ENCODE data around the gene MROH9.

Gene MROH9

DNA sequence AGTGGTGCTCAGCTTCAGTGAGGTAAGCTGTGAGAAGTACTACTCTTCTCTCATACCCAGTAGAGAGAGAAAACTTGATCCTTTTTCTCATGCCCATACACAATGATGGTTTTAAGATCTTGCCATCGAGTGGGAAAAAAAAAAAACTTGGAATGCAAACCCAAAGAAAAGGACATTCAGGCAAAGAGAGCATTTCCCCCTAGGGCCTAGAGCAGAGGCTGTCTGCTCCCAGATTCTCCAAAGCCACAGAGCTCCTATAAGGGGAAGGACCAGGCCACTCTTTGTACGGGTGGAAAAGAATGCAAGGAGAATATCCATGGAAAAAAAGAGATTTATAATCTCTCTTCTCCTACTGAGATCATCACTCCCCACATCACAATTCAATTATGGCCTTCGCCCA is 34.9 kb downstream of the MROH9 start:
- no peak overlapping the region for H3K4me2 ChIP-seq (ENCODE audit: low read length)
- no peaks in the 10 kb centered on the region for H3K36me3 ChIP-seq (ENCODE audit: insufficient read depth, low read length)
- no peak overlapping the region for H3K9ac ChIP-seq (ENCODE audit: low read depth, low read length)

DNA sequence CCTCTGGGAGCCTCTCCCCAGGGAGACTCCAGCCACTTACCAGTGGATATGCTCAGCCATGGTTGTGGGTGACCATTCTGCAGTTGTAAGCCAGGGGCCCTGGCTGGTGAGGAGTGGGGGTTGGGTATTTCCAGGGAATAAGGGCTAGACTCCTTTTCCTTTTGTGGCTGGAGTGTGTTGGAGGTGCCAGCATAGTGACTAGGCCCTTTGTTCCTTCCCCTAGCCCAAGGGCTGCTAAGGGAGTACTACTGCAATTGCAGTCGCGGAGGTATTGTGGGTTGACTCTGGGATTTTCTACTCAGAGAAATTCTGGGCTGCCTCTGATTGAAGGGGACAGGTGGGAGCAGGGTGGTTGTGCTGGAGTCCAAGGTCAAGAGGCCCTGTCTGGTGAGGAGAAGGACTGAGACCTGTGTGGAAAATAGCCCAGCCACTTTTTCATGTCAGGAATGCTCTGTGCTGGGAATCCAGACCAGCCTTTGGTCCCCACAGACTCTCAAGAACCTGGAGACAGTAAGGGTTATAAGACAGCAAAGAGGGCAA is 43.1 kb downstream of the MROH9 start:
- no peaks in the 10 kb centered on the region for H3K4me1 ChIP-seq (ENCODE audit: control insufficient read depth, insufficient read depth, low read length)
- no peak overlapping the region for H3K4me3 ChIP-seq (ENCODE audit: low read length)
- H3K4me2 ChIP-seq (ENCODE audit: low read length): no peak overlapping the region
- no peak overlapping the region for H3K9ac ChIP-seq (ENCODE audit: low read depth, low read length)
- H3K9me3 ChIP-seq (replicated peaks; ENCODE audit: low read length): no peaks in the 10 kb centered on the region
- H3K36me3 ChIP-seq (ENCODE audit: insufficient read depth, low read length): no peaks in the 10 kb centered on the region
- no peaks in the 10 kb centered on the region for H3K27me3 ChIP-seq (ENCODE audit: control insufficient read depth, insufficient read depth, low read length)

More for the DNA sequence above, 34.9 kb downstream of the MROH9 start:
- Histone ChIP-seq H3K4me3 (ENCODE audit: low read length) (no peak overlapping the region), H3K4me1 (ENCODE audit: control insufficient read depth, insufficient read depth, low read length) (peaks cover 5% of the 10 kb centered on the region), H3K27me3 (ENCODE audit: control insufficient read depth, insufficient read depth, low read length) (no peaks in the 10 kb centered on the region), H3K9me3 (replicated peaks; ENCODE audit: low read length) (no peaks in the 10 kb centered on the region)

DNA sequence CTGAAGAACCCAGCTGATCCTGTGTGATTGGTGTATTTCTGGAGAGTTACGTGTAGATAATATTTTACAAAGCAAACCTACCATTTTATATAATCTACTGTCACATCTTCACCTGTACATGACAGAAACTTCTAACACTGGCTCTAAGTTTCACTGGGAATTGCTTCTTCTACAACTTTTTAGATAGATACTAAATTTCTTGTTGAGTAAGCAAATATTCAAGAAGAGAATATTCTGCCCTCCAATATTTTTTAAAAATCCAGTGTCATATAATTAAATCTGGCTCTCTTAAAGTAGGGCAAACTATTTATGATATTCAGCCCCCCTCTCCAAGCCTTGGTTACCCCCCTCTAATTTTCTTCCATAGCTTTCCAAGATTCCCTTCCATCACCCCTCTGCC is 50.1 kb downstream of the MROH9 start:
- Histone ChIP-seq H3K4me2 (ENCODE audit: low read length) (no peak overlapping the region), H3K9me3 (replicated peaks; ENCODE audit: low read length) (no peaks in the 10 kb centered on the region), H3K27me3 (ENCODE audit: control insufficient read depth, insufficient read depth, low read length) (no peaks in the 10 kb centered on the region), H3K4me3 (ENCODE audit: low read length) (no peak overlapping the region), H3K36me3 (ENCODE audit: insufficient read depth, low read length) (no peaks in the 10 kb centered on the region), H3K9ac (ENCODE audit: low read depth, low read length) (no peak overlapping the region), H3K4me1 (ENCODE audit: control insufficient read depth, insufficient read depth, low read length) (no peaks in the 10 kb centered on the region)

DNA sequence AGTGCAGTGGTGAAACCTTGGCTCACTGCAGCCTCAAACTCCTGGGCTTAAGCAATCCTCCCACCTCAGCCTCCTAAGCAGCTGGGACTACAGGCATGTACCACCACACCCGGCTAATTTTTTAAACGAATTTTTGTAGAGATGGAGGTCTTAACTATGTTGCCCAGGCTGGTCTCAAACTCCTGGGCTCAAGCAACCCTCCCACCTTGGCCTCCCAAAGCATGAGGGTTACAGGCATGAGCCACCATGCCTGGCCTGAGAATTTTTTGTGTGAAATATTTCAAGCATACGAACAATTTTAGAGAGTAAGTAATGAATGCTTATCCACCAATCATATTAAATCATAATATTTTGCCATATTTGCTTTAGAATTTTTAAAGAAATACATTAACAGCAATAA is 51.6 kb downstream of the MROH9 start:
- H3K4me1 ChIP-seq (ENCODE audit: control insufficient read depth, insufficient read depth, low read length): no peaks in the 10 kb centered on the region
- no peaks in the 10 kb centered on the region for H3K9me3 ChIP-seq (replicated peaks; ENCODE audit: low read length)
- no peak overlapping the region for H3K4me3 ChIP-seq (ENCODE audit: low read length)
- no peaks in the 10 kb centered on the region for H3K27me3 ChIP-seq (ENCODE audit: control insufficient read depth, insufficient read depth, low read length)
- H3K9ac ChIP-seq (ENCODE audit: low read depth, low read length): no peak overlapping the region
- no peaks in the 10 kb centered on the region for H3K36me3 ChIP-seq (ENCODE audit: insufficient read depth, low read length)
- H3K4me2 ChIP-seq (ENCODE audit: low read length): no peak overlapping the region

DNA sequence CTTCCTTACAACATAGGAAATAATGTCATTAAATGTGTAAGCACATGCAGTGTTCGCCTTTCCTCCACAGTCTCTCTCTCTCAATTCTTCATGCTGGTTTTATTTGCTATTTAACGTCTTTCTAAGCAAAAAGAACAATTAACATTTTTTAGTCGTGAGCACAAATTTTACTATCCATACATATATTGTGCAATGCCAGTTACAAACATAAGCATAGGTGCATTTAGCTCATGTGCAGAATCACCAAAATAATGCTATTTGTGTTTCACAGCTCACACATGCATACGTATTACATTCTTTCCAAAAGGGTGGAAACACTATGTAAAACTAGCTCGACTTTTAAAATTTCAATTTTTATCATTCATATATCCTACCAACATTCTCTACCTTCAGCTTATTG is 52.1 kb downstream of the MROH9 start:
- H3K4me2 ChIP-seq (ENCODE audit: low read length): no peak overlapping the region
- no peaks in the 10 kb centered on the region for H3K36me3 ChIP-seq (ENCODE audit: insufficient read depth, low read length)
- H3K9me3 ChIP-seq (replicated peaks; ENCODE audit: low read length): no peaks in the 10 kb centered on the region
- H3K27me3 ChIP-seq (ENCODE audit: control insufficient read depth, insufficient read depth, low read length): no peaks in the 10 kb centered on the region
- H3K4me1 ChIP-seq (ENCODE audit: control insufficient read depth, insufficient read depth, low read length): no peaks in the 10 kb centered on the region
- no peak overlapping the region for H3K4me3 ChIP-seq (ENCODE audit: low read length)
- no peak overlapping the region for H3K9ac ChIP-seq (ENCODE audit: low read depth, low read length)

DNA sequence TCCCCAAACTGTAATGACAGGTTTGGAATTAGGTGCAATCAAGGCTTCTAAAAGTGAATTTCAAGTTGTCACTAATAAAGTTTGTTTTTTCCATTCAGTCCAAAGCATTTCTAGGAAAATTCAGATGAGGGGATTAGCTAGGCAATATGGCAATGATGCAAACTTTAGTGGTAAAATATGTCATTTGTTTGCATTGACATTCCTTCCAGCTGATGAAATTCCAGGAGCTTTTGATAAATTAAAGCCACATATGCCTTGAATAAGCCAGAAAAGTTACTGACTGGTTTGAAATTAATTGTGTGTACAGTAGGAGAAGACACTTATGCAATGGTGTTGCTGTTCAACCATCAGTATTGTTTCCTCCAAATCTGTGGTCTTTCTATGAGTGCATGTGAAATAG is 57.8 kb downstream of the MROH9 start:
- Histone ChIP-seq H3K36me3 (ENCODE audit: insufficient read depth, low read length) (no peaks in the 10 kb centered on the region), H3K4me3 (ENCODE audit: low read length) (no peak overlapping the region), H3K9me3 (replicated peaks; ENCODE audit: low read length) (no peaks in the 10 kb centered on the region), H3K4me1 (ENCODE audit: control insufficient read depth, insufficient read depth, low read length) (no peaks in the 10 kb centered on the region), H3K9ac (ENCODE audit: low read depth, low read length) (no peak overlapping the region), H3K4me2 (ENCODE audit: low read length) (no peak overlapping the region), H3K27me3 (ENCODE audit: control insufficient read depth, insufficient read depth, low read length) (no peaks in the 10 kb centered on the region)

DNA sequence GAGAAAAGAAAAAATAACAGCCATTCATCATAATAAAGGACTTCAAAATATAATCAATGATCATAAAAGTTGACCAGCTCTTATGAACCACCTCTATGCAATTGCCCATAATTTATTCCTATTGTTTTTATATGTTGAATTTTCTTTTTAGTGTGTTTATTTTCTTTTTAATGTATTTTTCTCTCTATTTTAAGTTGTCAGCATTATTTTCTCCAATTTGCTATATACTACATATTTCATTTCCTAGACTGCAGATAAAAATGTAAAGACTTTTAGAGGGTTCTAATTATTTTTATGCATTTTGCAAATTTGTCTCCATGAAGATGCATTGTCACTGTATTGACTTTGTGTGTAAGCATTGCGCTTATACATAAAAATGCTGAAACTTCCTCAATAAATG is 58.4 kb downstream of the MROH9 start:
- Histone ChIP-seq H3K36me3 (ENCODE audit: insufficient read depth, low read length) (no peaks in the 10 kb centered on the region), H3K9ac (ENCODE audit: low read depth, low read length) (no peak overlapping the region), H3K9me3 (replicated peaks; ENCODE audit: low read length) (no peaks in the 10 kb centered on the region), H3K27me3 (ENCODE audit: control insufficient read depth, insufficient read depth, low read length) (no peaks in the 10 kb centered on the region), H3K4me3 (ENCODE audit: low read length) (no peak overlapping the region), H3K4me1 (ENCODE audit: control insufficient read depth, insufficient read depth, low read length) (no peaks in the 10 kb centered on the region), H3K4me2 (ENCODE audit: low read length) (no peak overlapping the region)

DNA sequence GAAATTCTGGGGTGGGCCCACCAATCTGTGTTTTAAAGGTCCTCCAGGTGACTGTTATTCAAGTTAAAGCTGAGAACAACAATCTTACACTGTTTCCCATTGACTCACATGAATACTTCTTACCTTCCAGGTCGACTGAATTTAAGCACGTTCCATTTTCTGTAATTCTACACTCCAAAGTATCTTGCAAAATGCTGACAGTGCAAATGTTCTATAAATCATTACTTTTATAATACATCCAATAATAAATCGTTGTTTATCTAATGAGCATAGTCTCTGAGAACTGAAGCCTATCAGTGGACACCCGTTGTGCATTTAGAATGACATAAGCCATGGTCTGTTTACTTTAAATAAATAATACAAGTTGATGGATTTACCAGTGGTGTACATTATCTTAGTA is 79.5 kb downstream of the MROH9 start:
- Histone ChIP-seq H3K36me3 (ENCODE audit: insufficient read depth, low read length) (no peaks in the 10 kb centered on the region), H3K9ac (ENCODE audit: low read depth, low read length) (no peak overlapping the region), H3K4me3 (ENCODE audit: low read length) (no peak overlapping the region), H3K4me2 (ENCODE audit: low read length) (no peak overlapping the region), H3K27me3 (ENCODE audit: control insufficient read depth, insufficient read depth, low read length) (no peaks in the 10 kb centered on the region), H3K4me1 (ENCODE audit: control insufficient read depth, insufficient read depth, low read length) (no peaks in the 10 kb centered on the region), H3K9me3 (replicated peaks; ENCODE audit: low read length) (no peaks in the 10 kb centered on the region)

DNA sequence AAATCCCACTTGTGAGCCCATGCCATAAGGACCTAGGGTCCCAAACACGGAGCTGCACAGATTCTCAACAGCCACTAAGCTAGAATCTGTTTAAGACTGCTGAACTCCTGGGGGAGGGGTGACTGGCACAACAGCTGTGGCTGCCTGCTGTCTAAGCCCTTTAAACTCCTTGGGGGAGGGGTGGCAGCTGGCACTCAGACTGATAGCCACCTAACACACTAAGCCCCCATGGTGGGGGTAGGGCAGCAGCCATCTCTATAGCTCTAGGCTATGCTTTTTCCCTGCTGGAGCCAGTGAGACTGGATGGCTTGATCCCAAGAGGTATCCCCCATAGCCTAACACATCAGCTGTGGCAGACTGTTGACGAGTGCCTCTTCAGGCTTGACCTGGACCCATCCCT is 82.1 kb downstream of the MROH9 start:
- H3K9me3 ChIP-seq (replicated peaks; ENCODE audit: low read length): no peaks in the 10 kb centered on the region
- H3K9ac ChIP-seq (ENCODE audit: low read depth, low read length): no peak overlapping the region

DNA sequence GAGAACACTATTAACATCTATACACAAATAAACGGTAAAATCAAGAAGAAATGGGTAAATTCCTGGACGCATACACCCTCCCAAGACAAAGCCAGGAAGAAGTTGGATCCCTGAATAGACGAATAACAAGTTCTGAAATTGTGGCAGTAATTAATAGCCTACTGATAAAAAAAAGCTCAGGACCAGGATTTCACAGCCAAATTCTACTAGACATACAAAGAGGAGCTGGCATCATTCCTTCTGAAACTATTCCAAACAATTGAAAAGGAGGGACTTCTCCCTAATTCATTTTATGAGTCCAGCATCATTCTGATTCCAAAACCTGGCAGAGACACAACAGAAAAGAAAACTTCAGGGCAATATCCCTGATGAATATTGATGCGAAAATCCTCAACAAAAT is 84.6 kb downstream of the MROH9 start:
- no peak overlapping the region for H3K9ac ChIP-seq (ENCODE audit: low read depth, low read length)
- H3K27me3 ChIP-seq (ENCODE audit: control insufficient read depth, insufficient read depth, low read length): no peaks in the 10 kb centered on the region
- H3K4me2 ChIP-seq (ENCODE audit: low read length): no peak overlapping the region
- no peak overlapping the region for H3K4me3 ChIP-seq (ENCODE audit: low read length)
- no peaks in the 10 kb centered on the region for H3K4me1 ChIP-seq (ENCODE audit: control insufficient read depth, insufficient read depth, low read length)
- H3K36me3 ChIP-seq (ENCODE audit: insufficient read depth, low read length): no peaks in the 10 kb centered on the region
- no peaks in the 10 kb centered on the region for H3K9me3 ChIP-seq (replicated peaks; ENCODE audit: low read length)

More for the DNA sequence above, 82.1 kb downstream of the MROH9 start:
- Histone ChIP-seq H3K4me3 (ENCODE audit: low read length) (no peak overlapping the region), H3K4me2 (ENCODE audit: low read length) (no peak overlapping the region), H3K4me1 (ENCODE audit: control insufficient read depth, insufficient read depth, low read length) (no peaks in the 10 kb centered on the region), H3K27me3 (ENCODE audit: control insufficient read depth, insufficient read depth, low read length) (no peaks in the 10 kb centered on the region), H3K36me3 (ENCODE audit: insufficient read depth, low read length) (no peaks in the 10 kb centered on the region)

DNA sequence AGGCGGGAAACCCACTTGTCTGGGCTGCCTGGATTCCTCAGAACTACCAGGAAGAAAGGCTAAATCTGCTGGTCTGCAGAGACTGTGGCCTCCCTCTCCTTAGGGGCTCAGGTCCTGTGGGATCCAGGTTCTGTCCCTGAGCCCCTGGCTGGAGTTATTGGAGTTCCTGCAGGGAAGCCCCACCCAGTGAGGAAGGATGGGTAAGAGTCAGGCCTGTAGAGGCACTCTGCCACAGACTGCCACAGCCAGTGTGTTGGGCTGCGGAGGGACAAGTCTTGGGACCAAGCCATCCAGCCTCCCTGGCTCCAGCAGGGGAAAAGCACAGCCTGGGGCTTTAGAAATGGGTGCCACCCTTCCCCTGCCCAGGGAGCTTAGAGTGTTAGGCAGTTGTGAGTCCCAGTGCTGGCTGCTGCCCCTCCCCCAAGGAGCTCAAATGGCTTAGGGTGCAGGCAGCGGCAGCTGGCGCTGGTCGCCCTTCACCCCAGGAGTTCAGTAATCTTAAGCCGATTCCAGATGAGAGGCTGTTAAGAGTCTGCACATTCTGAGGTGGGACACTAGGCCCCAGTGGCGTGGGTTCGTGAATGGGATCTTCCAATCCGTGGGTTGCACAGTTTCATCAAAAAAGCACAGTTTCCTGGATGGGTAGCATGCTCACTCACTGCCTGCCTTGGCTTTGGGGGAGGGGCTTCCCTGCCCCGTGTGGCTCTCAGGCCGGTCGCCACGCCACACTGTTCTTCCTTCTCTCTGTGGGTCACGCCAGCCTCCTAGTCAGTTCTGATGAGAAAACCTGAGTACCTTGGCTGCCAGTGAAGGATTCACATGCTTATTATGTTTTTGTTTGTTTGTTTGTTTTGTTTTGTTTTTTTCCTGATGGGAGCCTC is 97.7 kb downstream of the MROH9 start:
- no peaks in the 10 kb centered on the region for H3K27me3 ChIP-seq (ENCODE audit: control insufficient read depth, insufficient read depth, low read length)
- no peaks in the 10 kb centered on the region for H3K4me1 ChIP-seq (ENCODE audit: control insufficient read depth, insufficient read depth, low read length)
- H3K36me3 ChIP-seq (ENCODE audit: insufficient read depth, low read length): no peaks in the 10 kb centered on the region
- no peaks in the 10 kb centered on the region for H3K9me3 ChIP-seq (replicated peaks; ENCODE audit: low read length)
- H3K9ac ChIP-seq (ENCODE audit: low read depth, low read length): no peak overlapping the region
- H3K4me3 ChIP-seq (ENCODE audit: low read length): no peak overlapping the region
- no peak overlapping the region for H3K4me2 ChIP-seq (ENCODE audit: low read length)

DNA sequence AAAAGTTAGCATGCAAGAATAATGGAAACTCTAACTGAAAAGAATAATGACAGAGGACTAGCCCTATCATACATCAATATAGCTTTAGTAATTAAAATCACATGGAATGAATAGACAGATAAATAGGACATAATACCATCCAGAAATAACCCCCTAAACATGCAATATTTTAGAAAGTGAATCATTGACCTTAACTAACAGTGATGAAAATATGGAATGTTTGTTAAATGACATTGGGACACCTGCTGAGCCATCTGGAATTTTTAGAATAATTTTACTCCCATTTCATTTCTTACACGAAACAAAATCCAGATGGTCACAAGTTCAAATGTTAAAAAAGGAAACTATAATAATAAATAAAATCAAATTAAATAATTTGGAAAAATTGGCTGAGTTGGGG is 102.3 kb downstream of the MROH9 start:
- no peaks in the 10 kb centered on the region for H3K4me1 ChIP-seq (ENCODE audit: control insufficient read depth, insufficient read depth, low read length)
- no peaks in the 10 kb centered on the region for H3K9me3 ChIP-seq (replicated peaks; ENCODE audit: low read length)
- H3K9ac ChIP-seq (ENCODE audit: low read depth, low read length): no peak overlapping the region
- no peak overlapping the region for H3K4me3 ChIP-seq (ENCODE audit: low read length)
- no peak overlapping the region for H3K4me2 ChIP-seq (ENCODE audit: low read length)
- H3K36me3 ChIP-seq (ENCODE audit: insufficient read depth, low read length): no peaks in the 10 kb centered on the region
- H3K27me3 ChIP-seq (ENCODE audit: control insufficient read depth, insufficient read depth, low read length): no peaks in the 10 kb centered on the region
